Fibroblast of peridontal ligament (primary cell): ENCODE data around the gene SPACA6.

Source experiments
- DNase-seq: peaks from one replicate; pipeline ENCODE4 v3.0.0-alpha.2; 2010; ENCODE audit errors: extremely low read depth

Gene SPACA6

GRCh38 chr19:51703575-51704515 lies 10.7 kb downstream of the SPACA6 start:
- peak; percentile 85 for DNase-seq

GRCh38 chr19:51704626-51705025 lies 11.5 kb downstream of the SPACA6 start:
- DNase-seq = no peak

GRCh38 chr19:51706296-51706695 lies 13.2 kb downstream of the SPACA6 start:
- DNase-seq = no peak

- DNase-seq = no peak
Observed at GRCh38 chr19:51706885-51707284, 13.8 kb downstream of the SPACA6 start.

GRCh38 chr19:51708811-51709210 lies 15.7 kb downstream of the SPACA6 start:
- DNase-seq = no peak

GRCh38 chr19:51709575-51709974 lies 16.4 kb downstream of the SPACA6 start:
- DNase-seq = no peak

GRCh38 chr19:51710163-51710562 lies 17.0 kb downstream of the SPACA6 start:
- no peak for DNase-seq

GRCh38 chr19:51711702-51712101 lies 18.6 kb downstream of the SPACA6 start:
- no peak for DNase-seq

GRCh38 chr19:51712461-51713081 lies 19.4 kb downstream of the SPACA6 start:
- DNase-seq = no peak

- no peak for DNase-seq
Observed at GRCh38 chr19:51713319-51714285, 20.5 kb downstream of the SPACA6 start.

- DNase-seq = no peak
Observed at GRCh38 chr19:51714848-51715247, 21.7 kb downstream of the SPACA6 start.

GRCh38 chr19:51715850-51716249 lies 22.7 kb downstream of the SPACA6 start:
- DNase-seq = no peak

GRCh38 chr19:51716925-51717324 lies 23.8 kb downstream of the SPACA6 start:
- no peak for DNase-seq

GRCh38 chr19:51719251-51719988 lies 26.3 kb downstream of the SPACA6 start:
- no peak for DNase-seq

GRCh38 chr19:51721905-51722304 lies 28.8 kb downstream of the SPACA6 start:
- no peak for DNase-seq

- no peak for DNase-seq
Observed at GRCh38 chr19:51722492-51722891, 29.4 kb downstream of the SPACA6 start.

- DNase-seq = no peak
Observed at GRCh38 chr19:51724543-51724942, 31.4 kb downstream of the SPACA6 start.

- peak; percentile 22 for DNase-seq
Observed at GRCh38 chr19:51726049-51726448, 32.9 kb downstream of the SPACA6 start.

GRCh38 chr19:51727349-51727880 lies 34.3 kb downstream of the SPACA6 start:
- no peak for DNase-seq

GRCh38 chr19:51729781-51730180 lies 36.7 kb downstream of the SPACA6 start:
- peak; percentile 22 for DNase-seq
